Endothelial cell of umbilical vein (primary cell): ENCODE data around the gene SLC9A9. TPM values are rescaled to one million over a fixed set of nuclear protein-coding genes. Genes with fewer than 3 reads are reported as not detected.

ENCODE experiments used
- BruUV-seq: library from RNA; stranded (reverse); fragments of 400-500 nt; replicated peaks from 2 replicates; lab custom pipeline; 2021; lab: Mats Ljungman, UMichigan
- CTCF ChIA-PET: fragments of 300-600, 350-600 bp; sonication (Branson Sonifier 250); formaldehyde crosslinking; loops from one replicate; lab custom pipeline; 2021; ENCODE audit warnings: antibody characterized with exemption, inconsistent platforms; lab: Charles Lee
- POLR2A ChIA-PET: fragments of 300-600, 350-600 bp; sonication (Branson Sonifier 250); formaldehyde crosslinking; loops from one replicate; lab custom pipeline; 2021; ENCODE audit warnings: antibody characterized with exemption, inconsistent platforms; lab: Charles Lee
- DNase-seq: peaks from one replicate; pipeline ENCODE4 v3.0.0-alpha.2; 2011; ENCODE audit warnings: low read depth, low spot score
- FAIRE-seq: peaks from 2 replicates; lab custom pipeline; 2011; peaks lifted over from hg19 to GRCh38; lab: Jason Lieb, UNC
- H2AFZ ChIP-seq: 2 replicates; pipeline ENCODE4 v1.6.0; 2012; ENCODE audit warnings: low read depth, low read length, control low read depth, inconsistent platforms
- H3K27ac ChIP-seq: 2 replicates; pipeline ENCODE4 v1.5.1; 2011; ENCODE audit warnings: low read depth, mild to moderate bottlenecking, control low read depth, low read length, moderate library complexity; ENCODE audit not compliant: insufficient read depth
- H3K27me3 ChIP-seq, 2 experiments: 2 replicates each; pipeline versions ENCODE4 v1.6.0 to v1.6.1; 2011; ENCODE audit warnings: low read length in 2 of 2, mixed read lengths in 1 of 2; ENCODE audit not compliant: control insufficient read depth in 2 of 2, insufficient read depth in 2 of 2
- H3K36me3 ChIP-seq, 2 experiments: 2 replicates in 1 of 2; 3 replicates in 1 of 2; pipeline ENCODE4 v1.5.1; 2011; ENCODE audit warnings: low read length in 2 of 2, mild to moderate bottlenecking in 1 of 2, moderate library complexity in 1 of 2; ENCODE audit not compliant: control insufficient read depth in 2 of 2, insufficient read depth in 2 of 2; ENCODE audit errors: extremely low read depth in 1 of 2
- H3K4me1 ChIP-seq: 3 replicates; pipeline ENCODE4 v1.5.1; 2011; ENCODE audit warnings: mild to moderate bottlenecking, low read length; ENCODE audit not compliant: control insufficient read depth, insufficient read depth; ENCODE audit errors: extremely low read depth
- H3K4me2 ChIP-seq: 2 replicates; pipeline ENCODE4 v1.6.1; 2011; ENCODE audit warnings: low read length, control low read depth, mixed read lengths; ENCODE audit not compliant: insufficient read depth
- H3K4me3 ChIP-seq, 3 experiments: fragments of 200-600 bp in 1 of 3; sonication (generic), shearing (Covaris generic) in 1 of 3; replicated peaks in 1 of 3; 2 replicates each; pipeline ENCODE4 v1.5.1; 2011 to 2016; ENCODE audit warnings: control low read depth in 3 of 3, low read length in 3 of 3, mild to moderate bottlenecking in 2 of 3, inconsistent platforms in 1 of 3, low read depth in 1 of 3, moderate library complexity in 1 of 3; ENCODE audit not compliant: insufficient read depth in 1 of 3
- H3K79me2 ChIP-seq: 2 replicates; pipeline ENCODE4 v1.6.0; 2012; ENCODE audit warnings: low read length, inconsistent platforms; ENCODE audit not compliant: control insufficient read depth, insufficient read depth
- H3K9ac ChIP-seq: replicated peaks from 2 replicates; pipeline ENCODE3; 2011; ENCODE audit warnings: low read length, control low read depth; ENCODE audit not compliant: insufficient read depth; ENCODE audit errors: extremely low read depth
- H3K9me1 ChIP-seq: replicated peaks from 3 replicates; pipeline ENCODE4 v1.6.0; 2011; ENCODE audit warnings: mild to moderate bottlenecking, low read length; ENCODE audit not compliant: control insufficient read depth, insufficient read depth; ENCODE audit errors: extremely low read depth
- H3K9me3 ChIP-seq: replicated peaks from 2 replicates; pipeline ENCODE4 v1.5.1; 2012; ENCODE audit warnings: low read length, inconsistent platforms; ENCODE audit not compliant: control insufficient read depth, insufficient read depth
- H4K20me1 ChIP-seq: replicated peaks from 2 replicates; pipeline ENCODE3; 2011; ENCODE audit warnings: mild to moderate bottlenecking, low read length; ENCODE audit not compliant: control insufficient read depth, insufficient read depth; ENCODE audit errors: extremely low read depth
- CTCF ChIP-seq, 2 donors: IDR thresholded peaks; 1 replicate in 1 of 2; 2 replicates in 1 of 2; pipeline ENCODE4 v1.5.1; 2011; ENCODE audit warnings: low read length in 2 of 2, mild to moderate bottlenecking in 2 of 2, moderate library complexity in 2 of 2, control low read depth in 1 of 2, inconsistent platforms in 1 of 2, low read depth in 1 of 2; ENCODE audit not compliant: insufficient read depth in 1 of 2; ENCODE audit errors: extremely low read depth in 1 of 2
- EZH2 ChIP-seq: IDR thresholded peaks from 2 replicates; pipeline ENCODE4 v1.6.1; 2012; ENCODE audit warnings: borderline replicate concordance, low read depth, mild to moderate bottlenecking, moderate library complexity, low read length, inconsistent platforms; ENCODE audit not compliant: severe bottlenecking
- FOS ChIP-seq: IDR thresholded peaks from 2 replicates; pipeline ENCODE4 v1.6.1; 2011; ENCODE audit warnings: mild to moderate bottlenecking, low read length, moderate library complexity, borderline replicate concordance; ENCODE audit not compliant: insufficient read depth
- GATA2 ChIP-seq: IDR thresholded peaks from 2 replicates; pipeline ENCODE4 v1.7.0; 2011; ENCODE audit warnings: low read depth, mild to moderate bottlenecking, moderate library complexity, mixed read lengths, low read length; ENCODE audit not compliant: insufficient read length, insufficient read depth
- JUN ChIP-seq: IDR thresholded peaks from 2 replicates; pipeline ENCODE4 v1.6.1; 2011; ENCODE audit warnings: borderline replicate concordance, low read depth; ENCODE audit not compliant: insufficient read length, insufficient read depth
- MYC ChIP-seq: IDR thresholded peaks from one replicate; pipeline ENCODE4 v1.6.1; 2011; ENCODE audit warnings: mild to moderate bottlenecking, low read depth, low read length
- POLR2A ChIP-seq: IDR thresholded peaks from 2 replicates; pipeline ENCODE4 v1.6.1; 2012; ENCODE audit warnings: low read depth, mild to moderate bottlenecking, control low read depth, low read length
- POLR2AphosphoS5 ChIP-seq: IDR thresholded peaks from 2 replicates; pipeline ENCODE4 v1.6.1; 2012; ENCODE audit warnings: low read depth, mild to moderate bottlenecking, control low read depth, low read length, moderate library complexity; ENCODE audit not compliant: insufficient read depth
- dilution Hi-C: fragments of 300-500 bp; cut with MboI; formaldehyde crosslinking; loops from one replicate; pipeline ENCODE4 v1.15.0; 2019; ENCODE audit warnings: low sequenced_read_pairs; ENCODE audit not compliant: extremely low pct_ligation_motif_present
- intact Hi-C: fragments of 100-400 bp; cut with micrococcal nuclease; formaldehyde crosslinking; loops from one replicate; pipeline ENCODE4 v1.10.0; 2022
- polyA plus RNA-seq, 4 experiments: library from polyadenylated mRNA; depleted of rRNA in 3 of 4; stranded (reverse) in 3 of 4; unstranded in 1 of 4; fragments of >200 nt; gene quantifications; 2 replicates each; pipeline versions ENCODE4 v1.2.1 to v1.2.3, GENCODE V29; 2011 to 2012; ENCODE audit warnings: missing spikeins in 1 of 4
- total RNA-seq: library from RNA; stranded (reverse); gene quantifications from 2 replicates; pipeline ENCODE4 v1.2.3, GENCODE V29; 2021
- TF ChIP-seq, protein P1 (sequence below): IDR thresholded peaks from 2 replicates; pipeline ENCODE4 v1.6.1; 2011; ENCODE audit not compliant: insufficient read depth, insufficient read length

SLC9A9 gene
- total and polyA plus RNA-seq, 2 donors (not counting 3 experiments of a cell fraction or from before 2014, with no cell fraction given) = 1.5 to 1.8 TPM

DNA sequence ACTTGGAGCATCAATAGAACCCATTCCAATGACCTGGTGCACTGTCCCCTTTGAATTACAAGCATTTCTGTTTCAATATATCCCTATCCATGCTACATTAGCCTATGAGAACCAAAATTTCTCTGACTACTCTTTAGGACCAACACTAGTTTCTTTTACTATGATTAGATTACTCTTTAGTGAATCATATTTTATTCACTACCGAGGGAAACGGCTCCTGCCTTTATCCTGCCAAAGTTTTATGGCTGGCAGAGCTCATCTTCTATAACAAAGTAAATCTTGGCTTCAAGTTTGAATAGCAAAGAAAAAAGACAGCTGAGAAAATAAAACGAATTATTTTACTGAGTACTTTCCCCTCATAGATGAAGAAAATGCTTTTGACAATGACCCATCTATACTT, 120.9 kb downstream of the SLC9A9 start:
- no peak overlapping the region for H3K9ac ChIP-seq
- H3K27me3 ChIP-seq = no peaks in the 10 kb centered on the region
- no peak overlapping the region for H3K4me3 ChIP-seq
- dilution Hi-C loops (no loop called here), intact Hi-C loops (no loop called here)
- DNase-seq (no peak), FAIRE-seq (no peak)
- H3K4me2 ChIP-seq = no peak overlapping the region
- peaks cover 4% of the 10 kb centered on the region for H3K4me1 ChIP-seq
- H3K9me1 ChIP-seq = no peaks in the 10 kb centered on the region
- no peak overlapping the region for H2AFZ ChIP-seq
- no peaks in the 10 kb centered on the region for H4K20me1 ChIP-seq
- no TSS peak for BruUV-seq
- H3K9me3 ChIP-seq = no peaks in the 10 kb centered on the region
- H3K27ac ChIP-seq = no peak overlapping the region
- POLR2A ChIA-PET = no interaction called here
- H3K79me2 ChIP-seq = no peaks in the 10 kb centered on the region
- CTCF ChIA-PET = no interaction called here
- no peaks in the 10 kb centered on the region for H3K36me3 ChIP-seq
- TF ChIP-seq POLR2A = no peak
- no peak for TF ChIP-seq EZH2
- TF ChIP-seq FOS = no peak
- no peak for TF ChIP-seq CTCF (IDR thresholded peaks at IDR 0.05; ENCODE audit: extremely low read depth in 1 of 2, insufficient read depth in 1 of 2, low read depth in 1 of 2, low read length in 2 of 2)
- no peak for TF ChIP-seq JUN

DNA sequence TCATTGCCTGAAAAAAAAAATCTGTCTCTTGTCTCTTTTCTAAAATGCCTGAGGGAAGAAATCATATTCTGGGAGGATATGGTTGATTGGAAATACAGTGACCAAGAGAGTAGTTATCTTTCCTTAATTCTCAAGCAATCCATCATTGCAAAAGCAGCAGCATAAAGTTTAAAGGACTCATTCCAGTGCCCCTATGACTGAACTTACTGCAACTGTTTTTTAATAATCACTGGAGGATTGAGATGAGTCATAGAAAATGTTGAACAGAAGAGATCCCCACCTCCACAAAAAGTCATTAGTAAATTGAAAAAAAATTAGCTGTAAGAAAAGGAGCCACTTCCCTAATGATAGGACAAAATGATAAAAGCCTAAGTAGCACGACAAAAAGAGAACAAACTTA, 121.5 kb downstream of the SLC9A9 start:
- CTCF ChIA-PET = no interaction called here
- Histone ChIP-seq H3K79me2 (no peaks in the 10 kb centered on the region), H3K4me1 (peaks cover 4% of the 10 kb centered on the region), H3K36me3 (no peaks in the 10 kb centered on the region), H3K9me3 (no peaks in the 10 kb centered on the region), H3K4me2 (no peak overlapping the region), H2AFZ (no peak overlapping the region), H3K9me1 (no peaks in the 10 kb centered on the region), H3K4me3 (no peak overlapping the region), H3K9ac (no peak overlapping the region), H4K20me1 (no peaks in the 10 kb centered on the region), H3K27ac (no peak overlapping the region), H3K27me3 (no peaks in the 10 kb centered on the region)
- TF ChIP-seq POLR2A (no peak), JUN (no peak), MYC (no peak), GATA2 (no peak), EZH2 (no peak), CTCF (IDR thresholded peaks at IDR 0.05; ENCODE audit: extremely low read depth in 1 of 2, insufficient read depth in 1 of 2, low read depth in 1 of 2, low read length in 2 of 2) (no peak), FOS (no peak), POLR2AphosphoS5 (no peak)
- TF ChIP-seq, protein P1, sequence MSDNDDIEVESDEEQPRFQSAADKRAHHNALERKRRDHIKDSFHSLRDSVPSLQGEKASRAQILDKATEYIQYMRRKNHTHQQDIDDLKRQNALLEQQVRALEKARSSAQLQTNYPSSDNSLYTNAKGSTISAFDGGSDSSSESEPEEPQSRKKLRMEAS = no peak
- dilution Hi-C loops (no loop called here), intact Hi-C loops (no loop called here)
- FAIRE-seq (no peak), DNase-seq (no peak)
- BruUV-seq = no TSS peak
- POLR2A ChIA-PET = no interaction called here
